SJCRH30 (cell line): ENCODE measurements around the gene PEX7. TPM values are rescaled to one million over a fixed set of nuclear protein-coding genes. Genes with fewer than 3 reads are reported as not detected.
A peak's percentile ranks its signal among the peaks of the same experiment; 100 is the strongest.
"Not testable (repeated sequence)": the region's sequence is repeated elsewhere in the genome, so short reads cannot be mapped to it uniquely, and the experiment has no call there.

Source experiments
- DNase-seq, 2 experiments: peaks; one replicate each; pipeline ENCODE4 v3.0.0-alpha.2; 2015 to 2020
- H3K27ac ChIP-seq: fragments of 250-450 bp; sonication (Bioruptor Pico); 2 replicates; pipeline ENCODE4 v1.5.1; 2020; ENCODE audit warnings: mild to moderate bottlenecking, moderate library complexity
- H3K27me3 ChIP-seq: fragments of 250-450 bp; sonication (Bioruptor Pico); 2 replicates; pipeline ENCODE4 v1.5.1; 2020; ENCODE audit warnings: mild to moderate bottlenecking, moderate library complexity
- H3K36me3 ChIP-seq: fragments of 250-450 bp; sonication (Bioruptor Pico); 2 replicates; pipeline ENCODE4 v1.5.1; 2020; ENCODE audit warnings: mild to moderate bottlenecking, moderate library complexity
- H3K4me1 ChIP-seq: fragments of 250-450 bp; sonication (Bioruptor Pico); 2 replicates; pipeline ENCODE4 v1.5.1; 2020; ENCODE audit warnings: mild to moderate bottlenecking, moderate library complexity
- H3K4me3 ChIP-seq: fragments of 250-450 bp; sonication (Bioruptor Pico); 2 replicates; pipeline ENCODE4 v1.5.1; 2020; ENCODE audit warnings: mild to moderate bottlenecking, moderate library complexity
- H3K9me3 ChIP-seq: fragments of 250-450 bp; sonication (Bioruptor Pico); replicated peaks from 2 replicates; pipeline ENCODE4 v1.5.1; 2020; ENCODE audit warnings: mild to moderate bottlenecking, moderate library complexity
- total RNA-seq: library from RNA; depleted of rRNA; stranded (reverse); fragments of >200 nt; shearing (Covaris generic); gene quantifications from 2 replicates; pipeline ENCODE4 v1.2.3, GENCODE V29; 2014

Gene PEX7
- total RNA-seq, 1 experiment from 2014 or later = 3.6 TPM

DNA sequence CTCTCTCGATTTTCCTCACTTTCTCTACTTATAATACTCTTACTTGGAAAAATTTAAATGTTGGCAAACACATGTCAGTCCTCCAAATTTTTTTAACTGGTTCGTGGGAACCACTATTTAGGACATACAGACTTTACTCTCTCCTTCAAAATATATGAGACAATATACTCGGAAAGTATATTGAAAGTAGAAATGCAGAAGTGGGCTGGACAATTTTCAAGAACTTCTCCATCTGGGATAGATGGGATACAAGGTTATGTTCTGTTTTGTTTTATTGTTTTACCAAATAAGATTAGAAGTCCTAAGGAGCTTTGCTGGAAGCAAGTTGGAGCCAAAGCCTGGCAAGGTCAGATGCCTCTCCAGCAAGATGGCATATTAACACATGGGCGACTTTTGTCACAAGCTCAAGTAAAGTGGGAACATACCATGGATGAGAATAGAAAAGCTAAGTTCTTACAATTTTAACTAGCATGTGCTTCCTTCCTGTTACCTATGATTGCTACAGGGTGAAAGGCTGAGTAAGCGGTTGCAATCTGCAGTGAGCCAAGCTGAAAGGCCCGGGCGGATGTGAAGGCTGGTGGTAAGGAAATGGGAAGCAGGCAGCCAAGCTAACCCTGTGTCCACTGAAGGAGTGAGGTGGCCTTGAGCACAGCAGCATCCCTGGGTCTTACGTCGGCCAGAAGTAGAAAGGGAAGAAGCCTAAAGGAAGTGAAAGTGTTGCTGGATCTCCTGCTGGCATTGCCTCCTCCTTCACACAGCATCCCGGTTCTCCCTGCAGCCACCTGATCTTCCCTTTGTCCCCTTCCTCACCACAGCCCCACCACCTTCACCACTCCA lies 37.3 kb upstream of the PEX7 start:
- no peak overlapping the region for H3K4me3 ChIP-seq
- H3K4me1 ChIP-seq = peaks cover 8% of the 10 kb centered on the region
- no peaks in the 10 kb centered on the region for H3K27me3 ChIP-seq
- no peaks in the 10 kb centered on the region for H3K9me3 ChIP-seq
- 0 out of 2 replicates have a peak, but pooled peaks cover 2% of the 10 kb centered on the region for H3K36me3 ChIP-seq
- no peak overlapping the region for H3K27ac ChIP-seq
- no peak for DNase-seq

DNA sequence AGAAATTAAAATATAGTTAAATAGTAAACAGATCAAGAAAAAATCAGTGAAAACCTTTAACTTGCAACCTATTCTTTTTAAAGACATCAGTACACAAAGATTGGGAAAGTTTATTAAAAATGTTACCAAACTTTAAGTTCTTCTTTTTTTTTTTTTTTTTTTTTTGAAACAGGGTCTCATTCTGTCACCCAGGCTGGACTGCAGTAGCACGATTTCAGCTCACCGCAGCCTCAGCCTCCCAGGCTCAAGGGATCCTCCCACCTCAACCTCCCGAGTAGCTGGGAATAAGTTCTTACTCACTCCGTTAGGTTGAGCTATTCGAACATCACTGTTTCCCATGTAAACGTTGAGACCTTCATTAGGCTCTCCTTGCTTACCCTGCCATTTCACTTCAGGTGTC lies 35.7 kb upstream of the PEX7 start:
- Histone ChIP-seq H3K9me3 (no peaks in the 10 kb centered on the region), H3K27me3 (no peaks in the 10 kb centered on the region), H3K4me1 (peaks cover 8% of the 10 kb centered on the region), H3K4me3 (no peak overlapping the region), H3K27ac (no peak overlapping the region), H3K36me3 (no peaks in the 10 kb centered on the region)
- no peak for DNase-seq

- peaks cover 8% of the 10 kb centered on the region for H3K4me1 ChIP-seq
- no peak for DNase-seq
- no peaks in the 10 kb centered on the region for H3K27me3 ChIP-seq
- no peaks in the 10 kb centered on the region for H3K36me3 ChIP-seq
- no peak overlapping the region for H3K4me3 ChIP-seq
- H3K9me3 ChIP-seq = no peaks in the 10 kb centered on the region
- H3K27ac ChIP-seq = no peak overlapping the region
Measured at GRCh38 chr6:136787726-136788068, 34.7 kb upstream of the PEX7 start.

- Histone ChIP-seq H3K9me3 (no peaks in the 10 kb centered on the region), H3K27ac (no peak overlapping the region), H3K27me3 (no peaks in the 10 kb centered on the region), H3K4me1 (peaks cover 8% of the 10 kb centered on the region), H3K4me3 (no peak overlapping the region), H3K36me3 (no peaks in the 10 kb centered on the region)
- no peak for DNase-seq
Measured at GRCh38 chr6:136788069-136788902, 34.1 kb upstream of the PEX7 start.

DNA sequence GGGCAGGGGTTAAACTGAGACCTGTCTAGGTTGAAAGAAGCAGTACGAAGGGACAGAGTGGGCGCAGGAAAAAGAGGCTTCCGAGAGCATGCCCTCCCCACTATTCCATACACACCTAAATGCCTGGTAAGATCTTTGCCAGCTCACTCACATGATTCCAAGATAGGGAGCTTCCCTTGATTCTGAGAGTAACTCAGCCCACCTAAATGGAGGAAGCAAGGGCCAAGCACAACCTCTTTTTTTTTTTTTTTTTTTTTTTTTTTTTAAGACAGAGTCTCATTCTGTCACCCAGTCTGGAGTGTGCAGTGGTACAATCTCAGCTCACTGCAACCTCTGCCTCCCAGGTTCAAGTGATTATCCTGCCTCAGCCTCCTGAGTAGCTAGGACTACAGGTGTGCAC lies 33.0 kb upstream of the PEX7 start:
- H3K27ac ChIP-seq, DNase-seq, H3K4me1 ChIP-seq: not testable (repeated sequence)

DNA sequence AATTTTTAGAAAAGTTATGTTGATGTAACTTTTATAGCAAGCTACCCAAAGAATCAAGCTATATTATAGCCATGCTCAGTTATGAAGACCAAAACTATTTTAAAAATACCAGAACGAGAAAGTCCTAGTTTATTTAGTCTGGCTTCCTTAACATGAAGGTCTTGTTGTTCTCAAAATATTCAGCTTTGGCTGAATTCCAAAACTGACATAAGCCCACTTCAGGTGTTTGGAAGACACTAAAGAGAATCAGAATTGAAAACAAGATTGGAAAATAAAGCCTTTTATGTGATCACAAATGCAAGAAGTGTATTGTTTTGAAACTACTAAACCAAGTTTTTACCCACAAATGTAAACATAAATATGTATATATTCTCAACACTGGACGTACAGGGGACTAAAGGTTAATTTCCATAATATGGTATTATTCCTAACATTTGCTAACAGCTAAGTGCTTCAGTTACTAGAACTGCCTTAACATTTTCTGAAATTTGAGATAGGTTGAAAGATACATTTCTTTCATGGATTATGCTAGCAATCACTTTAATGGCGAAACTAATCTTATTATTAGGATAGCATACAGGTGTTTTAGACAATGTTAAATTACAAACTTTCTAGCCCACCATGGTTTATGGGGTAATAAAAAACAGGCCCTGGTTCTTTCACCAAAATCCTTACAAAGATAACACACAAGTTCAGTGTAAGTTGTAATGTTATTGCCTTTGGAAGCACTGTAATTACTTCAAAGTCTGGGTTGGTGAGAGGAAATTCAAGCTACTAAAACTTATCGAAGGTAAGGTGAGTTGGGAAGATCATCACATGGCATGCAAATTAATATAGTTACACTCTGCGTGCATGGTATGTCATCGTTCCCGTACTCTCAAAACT lies 31.7 kb upstream of the PEX7 start:
- Histone ChIP-seq H3K27ac (peak overlapping the region; percentile 80; the same call in 1 of the 2 replicates), H3K9me3 (no peaks in the 10 kb centered on the region), H3K36me3 (no peaks in the 10 kb centered on the region), H3K4me3 (peak overlapping the region; percentile 86), H3K4me1 (peaks cover 8% of the 10 kb centered on the region), H3K27me3 (no peaks in the 10 kb centered on the region)
- no peak for DNase-seq

More for the DNA sequence above, 33.0 kb upstream of the PEX7 start:
- not testable (repeated sequence) for H3K9me3 ChIP-seq, H3K27me3 ChIP-seq, H3K4me3 ChIP-seq, H3K36me3 ChIP-seq

DNA sequence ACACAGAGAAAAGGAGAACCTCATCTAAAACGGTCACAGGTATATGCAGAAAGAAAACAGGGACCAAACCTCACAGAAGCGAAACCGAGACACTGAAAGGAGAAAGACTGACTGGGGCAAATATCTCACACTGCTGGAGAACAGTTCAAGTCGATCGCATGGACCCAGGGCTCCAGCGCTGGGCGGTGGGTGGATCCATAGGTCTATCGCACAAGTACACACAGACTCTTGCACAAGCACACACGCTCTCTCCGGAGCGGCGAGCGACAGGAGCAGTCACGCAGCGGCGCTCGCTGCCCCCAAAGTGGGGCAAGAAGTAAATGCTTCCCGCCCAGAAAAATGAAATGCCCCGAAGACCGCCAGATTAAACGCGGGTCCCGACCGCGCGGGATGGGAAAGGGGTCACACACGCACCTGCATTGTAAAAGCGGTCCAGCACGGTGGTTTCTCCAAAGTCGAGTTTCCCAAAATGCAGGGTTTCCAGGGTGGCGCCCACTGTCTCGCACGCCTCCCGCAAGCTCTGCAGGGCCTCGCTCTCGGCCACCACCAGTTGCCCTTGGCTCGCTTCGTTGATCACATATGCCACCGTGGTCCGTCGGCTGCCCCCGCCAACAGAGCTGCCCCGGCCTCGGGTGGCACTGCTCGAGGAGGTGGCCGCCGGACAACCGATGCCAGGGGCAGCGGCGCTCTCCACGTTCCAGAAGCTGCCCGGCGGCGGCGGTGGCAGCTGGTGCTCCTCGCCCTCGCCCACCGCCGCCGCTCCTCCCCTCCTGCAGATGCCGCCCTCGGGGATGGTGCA lies 30.9 kb upstream of the PEX7 start:
- Histone ChIP-seq H3K27me3 (no peaks in the 10 kb centered on the region), H3K9me3 (no peaks in the 10 kb centered on the region), H3K27ac (peak overlapping the region; percentile 80), H3K4me3 (peak overlapping the region; percentile 86), H3K36me3 (no peaks in the 10 kb centered on the region), H3K4me1 (peaks cover 8% of the 10 kb centered on the region)
- peak; percentile 60 to 73 for DNase-seq

DNA sequence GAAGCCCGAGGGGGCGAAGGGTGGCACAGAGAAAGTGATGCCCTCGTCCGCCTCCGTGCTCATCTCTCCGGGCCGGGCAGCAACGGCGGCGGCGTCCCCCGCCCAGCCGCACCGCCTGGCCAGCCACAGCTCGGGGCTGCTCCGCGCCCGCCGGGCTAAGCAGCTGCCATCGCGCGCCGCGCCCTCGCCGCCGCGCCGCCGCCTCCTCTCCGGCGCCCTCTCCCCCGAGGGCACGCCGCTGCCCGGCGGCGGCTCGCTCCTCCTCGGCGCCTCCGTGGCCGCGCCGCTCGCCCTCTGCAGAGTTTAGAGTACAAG lies 30.3 kb upstream of the PEX7 start:
- no peak for DNase-seq
- Histone ChIP-seq H3K4me3 (peak overlapping the region; percentile 86), H3K9me3 (no peaks in the 10 kb centered on the region), H3K4me1 (peaks cover 8% of the 10 kb centered on the region), H3K27me3 (no peaks in the 10 kb centered on the region), H3K36me3 (no peaks in the 10 kb centered on the region), H3K27ac (peak overlapping the region; percentile 80)

GRCh38 chr6:136792410-136793262 lies 29.8 kb upstream of the PEX7 start, which contains the start of gene MAP3K5:
Gene MAP3K5 (minus strand): TSS chr6:136792477. CDS start chr6:136792157, 320 bp downstream.
- H3K27ac ChIP-seq = peak within 1 kb of the TSS; percentile 80
- H3K4me1 ChIP-seq = peaks cover 8% of the 10 kb centered on the region
- no peaks in the 10 kb centered on the region for H3K9me3 ChIP-seq

DNA sequence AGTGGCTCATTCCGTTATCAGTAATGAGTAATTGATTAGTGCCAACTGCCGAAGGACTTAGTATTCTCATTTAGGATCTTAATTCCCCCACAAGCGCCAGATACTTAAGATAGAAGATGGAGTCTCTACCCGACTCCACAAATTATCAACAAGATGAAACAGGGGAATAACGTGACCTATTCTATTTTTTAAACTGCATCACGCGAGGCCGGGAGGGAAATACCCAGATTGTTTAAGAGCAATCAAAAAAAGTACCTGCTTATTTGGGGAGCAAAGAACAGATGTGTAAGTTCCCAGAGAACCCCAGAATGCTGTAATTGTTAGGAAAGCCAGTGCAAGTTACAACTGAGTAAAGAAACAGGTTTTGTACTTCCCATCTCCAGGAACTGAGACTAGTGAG lies 29.0 kb upstream of the PEX7 start:
- Histone ChIP-seq H3K27ac (peak overlapping the region; percentile 80), H3K9me3 (no peaks in the 10 kb centered on the region; the same call in 1 of the 2 replicates), H3K4me1 (peaks cover 3% of the 10 kb centered on the region), H3K4me3 (peak overlapping the region; percentile 86), H3K36me3 (no peaks in the 10 kb centered on the region), H3K27me3 (no peaks in the 10 kb centered on the region)
- no peak for DNase-seq

More at GRCh38 chr6:136792410-136793262, 29.8 kb upstream of the PEX7 start, which contains the start of gene MAP3K5:
- peak within 1 kb of the TSS; percentile 86 for H3K4me3 ChIP-seq
- no peaks in the 10 kb centered on the region for H3K27me3 ChIP-seq
- H3K36me3 ChIP-seq = no peaks in the 10 kb centered on the region
- DNase-seq = peak; percentile 91 to 94

DNA sequence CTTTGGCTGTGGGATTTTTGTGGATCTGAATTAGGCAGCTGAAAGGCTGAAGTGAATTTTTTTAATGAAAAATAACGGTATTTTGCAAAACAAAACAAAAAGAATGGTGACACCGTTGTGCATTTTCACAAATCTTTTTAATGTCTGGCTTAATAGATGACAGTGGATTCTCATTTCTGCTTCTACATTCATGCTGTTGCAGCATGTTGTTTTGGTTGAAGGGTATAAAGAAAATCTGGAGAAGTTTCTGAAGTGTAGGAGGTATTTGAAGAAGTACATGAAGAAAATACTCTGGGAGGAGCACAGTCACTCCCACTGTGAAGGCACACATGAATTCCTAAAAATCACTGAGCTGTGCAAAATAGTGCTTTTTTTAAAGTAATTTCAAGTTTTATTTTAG lies 27.0 kb upstream of the PEX7 start:
- no peaks in the 10 kb centered on the region for H3K4me1 ChIP-seq
- no peak for DNase-seq
- H3K9me3 ChIP-seq = no peaks in the 10 kb centered on the region; the same call in 1 of the 2 replicates
- no peaks in the 10 kb centered on the region for H3K36me3 ChIP-seq
- H3K27me3 ChIP-seq = no peaks in the 10 kb centered on the region
- H3K27ac ChIP-seq = no peak overlapping the region
- no peak overlapping the region for H3K4me3 ChIP-seq

- no peaks in the 10 kb centered on the region for H3K36me3 ChIP-seq
- H3K27ac ChIP-seq = no peak overlapping the region
- no peak for DNase-seq
- H3K4me1 ChIP-seq = no peaks in the 10 kb centered on the region
- H3K27me3 ChIP-seq = no peaks in the 10 kb centered on the region
- H3K9me3 ChIP-seq = no peaks in the 10 kb centered on the region; the same call in 1 of the 2 replicates
- no peak overlapping the region for H3K4me3 ChIP-seq
Measured at GRCh38 chr6:136795996-136796395, 26.4 kb upstream of the PEX7 start.

DNA sequence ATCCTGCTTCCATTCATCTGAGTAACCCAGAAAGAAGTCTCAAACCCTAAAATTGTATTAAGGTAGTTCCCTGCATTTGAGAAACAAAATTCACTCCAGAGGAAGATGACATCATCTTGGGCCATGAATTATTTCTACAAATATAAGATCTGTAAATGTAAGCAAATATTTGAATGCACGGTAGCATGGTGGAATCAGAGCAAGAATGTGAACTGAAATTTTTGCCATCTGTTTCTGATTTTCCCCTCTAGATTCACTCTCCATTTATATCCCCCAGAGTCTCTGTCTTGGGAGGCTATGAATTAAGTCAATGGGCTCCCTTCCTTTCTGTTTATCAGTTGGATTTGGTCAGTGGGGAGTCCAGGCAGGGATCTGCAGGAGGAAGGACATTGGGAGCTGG lies 24.3 kb upstream of the PEX7 start:
- Histone ChIP-seq H3K27ac (no peak overlapping the region), H3K9me3 (no peaks in the 10 kb centered on the region; the same call in 1 of the 2 replicates), H3K27me3 (no peaks in the 10 kb centered on the region), H3K4me3 (no peak overlapping the region), H3K4me1 (no peaks in the 10 kb centered on the region), H3K36me3 (no peaks in the 10 kb centered on the region)
- DNase-seq = no peak
